K562 (cell line): ENCODE results near the gene MAP3K7. TPM values are rescaled to one million over a fixed set of nuclear protein-coding genes. Genes with fewer than 3 reads are reported as not detected.

Source experiments
- FOSL1 ChIP-seq: fragments of 200-800 bp; sonication (Bioruptor generic); conservative IDR thresholded peaks from 2 replicates; pipeline ENCODE4 v1.6.1; 2016; ENCODE audit warnings: missing genetic modification characterization, missing compliant biosample characterization
- FOXJ3 ChIP-seq: sonication (generic); formaldehyde crosslinking; IDR thresholded peaks from 2 replicates; pipeline ENCODE4 v1.4.0; 2020; ENCODE audit warnings: mild to moderate bottlenecking, missing genetic modification reagents
- FUS ChIP-seq: fragments of 200-400 bp; formaldehyde crosslinking; optimal IDR thresholded peaks from 2 replicates; pipeline ENCODE3; 2017; ENCODE audit warnings: low read depth, low read length
- GABPB1 ChIP-seq: sonication (generic); formaldehyde crosslinking; IDR thresholded peaks from 2 replicates; pipeline ENCODE4 v1.8.0; 2022; ENCODE audit warnings: mild to moderate bottlenecking, missing genetic modification reagents
- ILK ChIP-seq: fragments of 450-650 bp; IDR thresholded peaks from 2 replicates; pipeline ENCODE4 v1.6.1; 2016; ENCODE audit warnings: missing genetic modification characterization, low read depth, mild to moderate bottlenecking, missing compliant biosample characterization, moderate library complexity, borderline replicate concordance
- LARP7 ChIP-seq: fragments of 450-650 bp; IDR thresholded peaks from 2 replicates; pipeline ENCODE4 v1.6.1; 2016
- MEF2D ChIP-seq: conservative IDR thresholded peaks from 2 replicates; pipeline ENCODE4 v1.6.1; 2016; ENCODE audit warnings: low read depth, missing genetic modification characterization, missing compliant biosample characterization
- MTA1 ChIP-seq: fragments of 450-650 bp; IDR thresholded peaks from 2 replicates; pipeline ENCODE4 v1.6.1; 2017; ENCODE audit warnings: borderline replicate concordance
- POLR3A ChIP-seq: IDR thresholded peaks from 2 replicates; pipeline ENCODE4 v1.6.1; 2011; ENCODE audit warnings: borderline replicate concordance, mild to moderate bottlenecking, moderate library complexity; ENCODE audit not compliant: insufficient read length, insufficient read depth; ENCODE audit errors: extremely low read depth
- POU5F1 ChIP-seq: fragments of 150-350 bp; IDR thresholded peaks from 2 replicates; pipeline ENCODE4 v1.6.1; 2014; ENCODE audit warnings: borderline replicate concordance, low read length, low read depth, mild to moderate bottlenecking; ENCODE audit not compliant: partially characterized antibody
- RHOXF2B ChIP-seq: fragments of 250-450 bp; sonication (Bioruptor Pico); conservative IDR thresholded peaks from 2 replicates; pipeline ENCODE4 v1.5.1; 2021
- SFPQ ChIP-seq: fragments of 200-400 bp; formaldehyde crosslinking; IDR thresholded peaks from 2 replicates; pipeline ENCODE4 v1.6.1; 2017; ENCODE audit warnings: mild to moderate bottlenecking, low read depth, low read length, moderate library complexity
- SMAD1 ChIP-seq: fragments of 150-350 bp; IDR thresholded peaks from 2 replicates; pipeline ENCODE4 v1.6.1; 2014; ENCODE audit warnings: low read length, low read depth; ENCODE audit not compliant: partially characterized antibody
- SRSF9 ChIP-seq: fragments of 200-400 bp; formaldehyde crosslinking; IDR thresholded peaks from 2 replicates; pipeline ENCODE4 v1.6.1; 2017; ENCODE audit warnings: low read depth, low read length, borderline replicate concordance
- TBP ChIP-seq: optimal IDR thresholded peaks from 2 replicates; pipeline ENCODE3; 2011; ENCODE audit warnings: low read depth, low read length, improper control_type of control experiment
- TEAD1 ChIP-seq, 2 experiments: fragments of 450-650 bp in 1 of 2; sonication (generic) in 1 of 2; formaldehyde crosslinking; IDR thresholded peaks; 2 replicates each; pipeline versions ENCODE4 v1.4.0 to v1.8.0; 2020 to 2022; ENCODE audit warnings: mild to moderate bottlenecking in 2 of 2, missing genetic modification reagents in 1 of 2
- THRAP3 ChIP-seq: fragments of 450-650 bp; IDR thresholded peaks from 2 replicates; pipeline ENCODE4 v1.6.1; 2016; ENCODE audit warnings: mild to moderate bottlenecking, inconsistent platforms, borderline replicate concordance
- TRIM28 ChIP-seq: fragments of 450-650 bp; IDR thresholded peaks from 2 replicates; pipeline ENCODE4 v1.6.1; 2017
- USF1 ChIP-seq: sonication (generic); formaldehyde crosslinking; IDR thresholded peaks from 2 replicates; pipeline ENCODE4 v1.9.0; 2022; ENCODE audit warnings: mild to moderate bottlenecking, missing genetic modification reagents
- YBX1 ChIP-seq: fragments of 450-650 bp; IDR thresholded peaks from 2 replicates; pipeline ENCODE4 v1.7.1; 2016; ENCODE audit warnings: mild to moderate bottlenecking
- YY1 ChIP-seq, 3 experiments: IDR thresholded peaks; 2 replicates each; pipeline ENCODE4 v1.6.1; 2011; ENCODE audit warnings: low read length in 2 of 3, mild to moderate bottlenecking in 2 of 3, moderate library complexity in 2 of 3, borderline replicate concordance in 1 of 3, control low read depth in 1 of 3, low read depth in 1 of 3; ENCODE audit not compliant: insufficient read depth in 3 of 3, insufficient replicate concordance in 2 of 3, control insufficient read depth in 1 of 3, insufficient read length in 1 of 3; ENCODE audit errors: extremely low read depth in 1 of 3
- ZKSCAN1 ChIP-seq: fragments of 150-350 bp; IDR thresholded peaks from 2 replicates; pipeline ENCODE4 v1.6.1; 2016; ENCODE audit warnings: low read depth, low read length
- ZNF175 ChIP-seq: fragments of 200-800 bp; sonication (Bioruptor generic); IDR thresholded peaks from 2 replicates; pipeline ENCODE4 v1.6.1; 2016; ENCODE audit warnings: low read depth, mild to moderate bottlenecking, missing genetic modification characterization, missing compliant biosample characterization
- ZNF253 ChIP-seq: fragments of 250-450 bp; sonication (Bioruptor Pico); conservative IDR thresholded peaks from 2 replicates; pipeline ENCODE4 v1.6.1; 2021; ENCODE audit warnings: mild to moderate bottlenecking
- ZNF444 ChIP-seq: fragments of 250-450 bp; sonication (Bioruptor Pico); IDR thresholded peaks from 2 replicates; pipeline ENCODE4 v1.4.0; 2020; ENCODE audit warnings: mild to moderate bottlenecking, moderate library complexity
- ZNF707 ChIP-seq: fragments of 250-450 bp; sonication (Bioruptor Pico); conservative IDR thresholded peaks from 2 replicates; pipeline ENCODE4 v1.8.0; 2022; ENCODE audit warnings: inconsistent platforms, mild to moderate bottlenecking, moderate library complexity
- ZNF717 ChIP-seq: fragments of 250-450 bp; sonication (Bioruptor Pico); IDR thresholded peaks from 2 replicates; pipeline ENCODE4 v1.5.0; 2021
- ZNF785 ChIP-seq: fragments of 250-450 bp; sonication (Bioruptor Pico); IDR thresholded peaks from 2 replicates; pipeline ENCODE4 v1.4.0; 2020; ENCODE audit warnings: mild to moderate bottlenecking
- polyA plus RNA-seq, 8 experiments: library from polyadenylated mRNA; depleted of rRNA in 4 of 8; stranded (reverse) in 5 of 8; unstranded in 3 of 8; fragments of >200 nt; fragmentation: Nextera tagmentation in 2 of 8; fragmentation: Illumina TruSeq in 1 of 8; extraction: Ambion mirVana in 2 of 8; extraction: Trizol in 1 of 8; gene quantifications; 2 replicates each; pipeline versions ENCODE4 v1.2.1 to v1.2.3, GENCODE V29; 2011 to 2014; ENCODE audit warnings: inconsistent platforms in 1 of 8, missing spikeins in 1 of 8
- total RNA-seq, 7 experiments: library from RNA; depleted of rRNA in 6 of 7; stranded (reverse); fragments of >200 nt in 6 of 7; fragmentation: Illumina TruSeq in 2 of 7; extraction: Trizol in 2 of 7; gene quantifications; 2 replicates each; pipeline versions ENCODE4 v1.2.1 to v1.2.3, GENCODE V29; 2011 to 2021; ENCODE audit warnings: low replicate concordance in 1 of 7

MAP3K7 gene
- total and polyA plus RNA-seq, 9 of the 15 experiments (the other 6 are each of a cell fraction or from before 2014, with no cell fraction given): 13.4 to 60.9 (median 34.8) TPM

- TF ChIP-seq FOXJ3 (CRISPR knock-in tag) (no peak), FOSL1 (tag) (peak; percentile 98), LARP7 (no peak), MEF2D (tag) (no peak), ZNF175 (no peak), TBP (no peak), THRAP3 (no peak), FUS (no peak), POU5F1 (no peak), ZKSCAN1 (peak; percentile 95), GABPB1 (no peak), ZNF444 (CRISPR knock-in tag) (no peak), YBX1 (no peak), POLR3A (no peak), RHOXF2B (CRISPR knock-in tag) (no peak), SFPQ (no peak), SMAD1 (peak; percentile 56), SRSF9 (no peak), ILK (tag) (no peak), ZNF785 (CRISPR knock-in tag) (no peak), ZNF717 (CRISPR knock-in tag) (no peak), MTA1 (no peak), USF1 (CRISPR knock-in tag) (no peak), TEAD1 (CRISPR knock-in tag; IDR thresholded peaks at IDR 0.05) (0 out of 4 replicates have a peak, but pooled peaks of 1 of the 2 experiments have one; percentile 51), ZNF707 (CRISPR knock-in tag) (no peak), TRIM28 (no peak), YY1 (IDR thresholded peaks at IDR 0.05; ENCODE audit: borderline replicate concordance in 1 of 3, control insufficient read depth in 1 of 3, extremely low read depth in 1 of 3, insufficient read depth in 3 of 3, insufficient read length in 1 of 3, insufficient replicate concordance in 2 of 3, low read depth in 1 of 3, low read length in 2 of 3) (peak in 1 of 3 experiments; percentile 20), ZNF253 (CRISPR knock-in tag) (no peak)
Measured at GRCh38 chr6:90478789-90479602, 107.9 kb downstream of the MAP3K7 start (continued).
